Amniotic epithelial cell (primary cell): ENCODE results near the gene SYNJ1.
"Not testable (repeated sequence)": the region's sequence is repeated elsewhere in the genome, so short reads cannot be mapped to it uniquely, and the experiment has no call there.

Source experiments
- DNase-seq: peaks from one replicate; pipeline ENCODE4 v3.0.0-alpha.2; 2010; ENCODE audit warnings: low read depth

The SYNJ1 gene

DNA sequence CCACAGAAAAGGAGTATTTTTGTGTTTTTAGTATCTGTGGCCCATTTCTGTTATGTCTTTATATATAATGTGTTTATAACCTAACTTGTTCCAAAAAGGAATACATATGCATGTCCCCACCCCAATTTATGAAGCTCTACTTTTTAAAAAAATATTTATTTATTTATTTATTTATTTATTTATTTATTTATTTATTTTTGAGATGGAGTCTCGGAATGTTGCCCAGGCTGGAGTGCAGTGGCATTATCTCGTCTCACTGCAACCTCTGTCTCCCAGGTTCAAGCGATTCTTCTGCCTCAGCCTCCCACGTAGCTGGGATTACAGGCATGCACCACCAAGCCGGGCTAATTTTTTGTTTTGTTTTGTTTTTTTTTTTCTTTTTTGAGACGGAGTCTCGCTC lies 32.3 kb downstream of the SYNJ1 start:
- DNase-seq: not testable (repeated sequence)

DNA sequence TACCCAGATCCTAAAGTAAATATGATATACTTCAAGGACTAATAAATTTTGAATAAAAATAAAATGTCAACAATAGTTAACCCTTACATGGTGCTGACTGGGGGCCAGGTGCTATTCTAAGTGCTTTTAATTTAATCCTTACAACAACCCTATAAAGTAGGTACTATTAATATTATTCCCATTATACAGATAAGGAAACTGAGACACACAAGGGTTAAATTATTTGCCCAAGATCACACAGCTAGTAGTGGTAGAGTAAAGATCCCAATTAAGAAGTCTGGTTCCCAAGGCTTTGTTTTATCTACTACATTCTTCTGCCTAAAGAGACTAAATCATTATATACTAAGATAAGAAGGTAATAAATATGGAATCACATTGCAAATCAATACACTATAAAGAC lies 34.2 kb downstream of the SYNJ1 start:
- DNase-seq: no peak

DNA sequence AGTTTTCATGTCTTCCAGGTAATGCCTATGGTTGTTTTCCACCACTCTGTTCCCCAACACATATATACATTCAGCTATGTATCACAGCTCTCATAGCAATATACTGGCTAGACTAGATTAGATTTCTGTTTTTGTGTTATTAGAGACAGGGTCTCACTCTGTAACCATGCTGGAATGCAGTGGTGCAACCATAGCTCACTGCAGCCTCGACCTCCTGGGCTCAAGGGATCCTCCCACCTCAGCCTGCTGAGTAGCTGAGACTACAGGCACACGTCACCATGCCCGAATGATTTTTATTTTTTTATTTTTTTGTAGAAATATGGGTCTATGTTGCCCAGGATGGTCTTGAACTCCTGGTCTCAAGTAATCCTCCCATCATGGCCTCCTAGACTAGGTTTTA lies 37.7 kb downstream of the SYNJ1 start:
- peak; percentile 24 for DNase-seq

DNA sequence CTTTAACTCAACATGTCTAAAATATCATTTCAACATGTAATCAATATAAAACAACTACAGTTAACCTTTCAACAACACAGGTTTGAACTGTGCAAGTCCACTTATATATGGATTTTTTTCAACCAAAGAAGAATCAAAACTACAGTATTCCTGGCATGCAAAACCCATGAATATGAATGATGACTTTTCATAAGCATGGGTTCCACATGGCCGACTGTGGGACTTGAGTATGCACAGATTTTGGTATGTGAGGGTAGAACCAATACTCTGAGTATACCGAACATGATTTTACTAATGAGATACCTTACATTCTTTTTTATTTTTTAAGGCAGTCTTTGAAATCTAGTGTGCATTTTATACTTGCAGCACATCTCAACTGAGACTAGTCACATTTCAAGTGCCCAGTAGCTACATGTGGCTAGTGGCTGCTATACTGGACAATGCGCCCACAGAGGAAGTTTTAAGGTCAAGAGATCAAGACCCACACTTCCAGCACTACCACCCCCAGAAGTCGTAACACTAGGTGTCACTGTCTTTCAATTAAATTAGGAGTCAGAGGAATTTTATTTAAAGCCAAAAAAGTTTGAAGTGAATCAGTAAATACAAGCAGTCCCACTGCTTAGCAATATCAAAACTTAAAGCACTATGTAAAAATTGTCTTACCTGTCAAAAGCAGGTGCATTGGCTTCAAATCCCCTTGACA lies 40.0 kb downstream of the SYNJ1 start:
- no peak for DNase-seq

DNA sequence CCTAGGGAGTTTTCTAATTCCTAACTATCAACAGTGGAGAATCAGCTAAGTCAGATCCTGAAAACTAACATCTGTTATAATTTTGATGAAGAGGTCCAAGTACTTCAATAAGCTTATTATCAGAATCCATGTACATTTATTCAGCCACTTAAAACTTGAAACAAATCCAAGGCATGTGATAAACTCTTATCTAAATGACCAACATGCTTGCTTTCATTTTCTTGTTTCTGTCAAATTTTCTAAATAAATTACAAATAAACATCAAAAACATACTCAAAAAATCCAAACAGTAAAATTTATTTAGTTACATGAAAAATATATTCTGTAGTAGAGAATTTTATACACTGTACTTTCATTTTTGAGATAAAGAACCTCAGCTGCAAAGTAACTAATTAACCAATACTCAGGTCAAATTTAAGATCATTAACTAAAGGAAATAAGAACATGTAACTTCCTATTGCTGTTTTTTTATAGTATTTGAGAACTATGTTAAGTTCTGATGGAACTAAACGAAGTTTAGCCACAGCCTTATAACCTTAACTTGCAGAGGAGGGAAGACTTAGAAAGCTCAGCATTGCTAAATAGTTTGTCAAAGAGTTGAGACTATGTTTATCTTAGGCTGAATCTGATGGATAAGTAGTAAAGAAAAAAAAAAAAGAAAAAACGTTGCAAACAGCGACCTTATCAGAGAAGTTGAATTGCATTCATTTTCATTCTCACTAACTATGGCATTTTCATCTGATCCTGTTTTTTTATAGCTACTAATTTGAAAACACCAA lies 44.9 kb downstream of the SYNJ1 start:
- peak; percentile 17 for DNase-seq

DNA sequence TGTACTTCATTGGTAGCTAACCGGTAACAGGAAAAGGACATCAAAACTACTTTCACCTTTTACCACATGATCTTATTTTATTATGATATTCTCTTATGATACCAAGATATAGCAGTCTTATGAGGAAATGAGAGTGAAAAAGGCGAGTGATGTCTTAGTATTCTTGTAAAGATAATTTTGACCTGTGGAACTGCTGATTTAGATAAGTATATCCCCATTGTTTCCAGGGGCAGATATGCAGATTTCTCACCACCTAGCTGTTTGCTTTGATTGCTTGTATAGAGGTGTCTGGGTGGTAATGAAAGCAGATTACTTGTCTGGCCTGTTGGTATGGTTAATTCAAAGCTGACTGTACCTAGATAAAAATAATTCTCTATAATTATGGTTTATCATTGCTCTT lies 53.1 kb downstream of the SYNJ1 start:
- DNase-seq: no peak

DNA sequence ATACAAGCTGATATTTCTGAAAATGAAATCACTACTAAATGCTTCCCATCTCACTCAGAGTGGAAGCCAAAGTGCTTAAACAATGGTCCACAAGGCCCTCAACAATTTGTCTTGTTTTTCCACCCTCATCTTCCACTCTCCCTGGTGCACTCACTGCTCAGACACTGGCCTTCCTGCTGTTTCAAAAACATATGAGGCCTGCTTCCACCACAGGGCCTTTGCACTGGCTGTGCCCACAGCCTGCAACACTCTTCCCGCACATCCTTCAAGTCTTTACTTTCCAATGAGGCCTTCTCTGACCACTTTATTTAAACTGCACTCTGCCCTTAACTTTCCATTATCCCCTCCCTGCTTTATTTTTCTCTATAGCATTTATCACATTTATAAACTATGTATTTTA lies 53.8 kb downstream of the SYNJ1 start:
- DNase-seq: no peak

DNA sequence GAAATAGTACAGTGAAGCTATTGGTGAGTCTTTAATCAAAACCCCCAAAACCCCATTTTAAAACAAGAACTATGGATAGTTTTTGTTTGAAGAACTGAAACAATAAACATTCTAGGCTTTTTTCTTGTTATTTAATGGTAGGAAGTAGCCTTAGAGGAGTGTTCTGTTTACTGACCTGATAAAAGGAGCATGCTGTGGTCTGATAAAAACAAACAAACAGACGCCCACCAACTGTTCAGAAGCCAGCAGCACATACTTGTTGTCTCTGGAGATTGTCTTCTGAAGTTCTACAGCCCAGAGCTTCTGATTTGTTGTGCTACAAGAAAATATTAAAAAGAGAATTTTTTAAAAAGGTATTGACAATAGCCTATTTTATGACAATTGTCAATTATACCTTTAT lies 61.6 kb downstream of the SYNJ1 start:
- DNase-seq: no peak

DNA sequence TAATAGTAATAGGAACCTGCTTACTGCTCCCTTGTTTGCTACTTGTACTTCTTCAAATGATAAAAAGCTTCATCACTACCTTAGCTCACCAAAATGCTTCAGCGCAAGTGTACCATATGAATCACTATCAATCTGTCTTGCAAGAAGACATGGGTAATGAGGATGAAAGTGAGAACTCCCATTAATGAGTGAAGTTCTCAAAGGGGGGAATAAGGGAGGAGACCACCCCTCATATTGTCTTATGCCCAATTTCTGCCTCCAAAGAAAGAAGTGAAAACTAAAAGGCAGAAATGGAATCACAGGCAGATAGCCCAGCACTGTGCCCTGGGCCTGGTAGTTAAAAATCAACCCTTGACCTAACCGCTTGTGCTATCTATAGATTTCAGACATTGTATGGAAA lies 63.7 kb downstream of the SYNJ1 start:
- not testable (repeated sequence) for DNase-seq

DNA sequence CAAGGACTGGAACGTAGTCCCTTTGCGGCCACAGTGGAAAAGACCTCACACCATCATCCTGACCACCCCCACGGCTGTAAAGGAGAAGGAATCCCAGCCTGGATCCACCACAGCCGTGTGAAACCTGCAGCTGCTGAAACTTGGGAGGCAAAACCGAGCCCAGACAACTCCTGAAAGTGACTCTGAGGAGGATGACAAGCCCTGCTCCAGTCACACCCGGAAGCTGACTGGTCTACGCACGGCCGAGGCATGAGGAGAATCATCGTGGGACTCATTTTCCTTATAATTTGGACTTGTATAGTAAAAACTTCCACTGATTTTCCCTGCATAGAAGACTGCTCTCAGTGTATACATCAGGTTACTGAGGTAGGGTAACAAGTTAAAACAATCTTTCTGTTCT lies 65.8 kb downstream of the SYNJ1 start:
- not testable (repeated sequence) for DNase-seq

DNA sequence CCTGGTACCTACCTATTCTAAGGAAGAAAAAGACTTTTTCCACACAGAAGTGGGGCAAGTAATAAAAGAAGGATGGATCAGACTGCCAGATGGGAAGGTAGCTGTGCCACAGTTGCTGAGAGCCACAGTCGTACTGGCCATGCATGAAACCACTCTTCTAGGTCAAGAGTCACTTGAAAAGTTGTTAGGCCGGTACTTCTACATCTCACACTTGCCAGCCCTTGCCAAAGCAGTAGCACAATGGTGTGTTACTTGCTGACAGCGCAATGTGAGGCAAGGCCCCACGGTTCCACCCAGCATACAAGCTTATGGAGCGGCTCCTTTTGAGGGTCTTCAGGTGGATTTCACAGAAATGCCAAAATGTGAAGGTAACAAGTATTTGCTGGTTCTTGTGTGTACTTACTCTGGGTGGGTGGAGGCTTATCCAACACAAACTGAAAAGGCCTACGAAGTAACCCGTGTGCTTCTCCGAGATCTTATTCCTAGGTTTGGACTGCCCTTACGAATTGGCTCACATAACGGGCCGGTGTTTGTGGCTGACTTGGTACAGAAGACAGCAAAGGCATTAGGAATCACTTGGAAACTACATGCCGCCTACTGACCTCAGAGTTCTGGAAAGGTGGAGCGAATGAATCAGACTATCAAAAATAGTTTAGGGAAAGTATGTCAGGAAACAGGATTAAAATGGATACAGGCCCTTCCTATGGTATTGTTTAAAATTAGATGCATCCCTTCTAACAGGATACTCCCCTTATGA lies 66.6 kb downstream of the SYNJ1 start:
- DNase-seq: not testable (repeated sequence)

DNA sequence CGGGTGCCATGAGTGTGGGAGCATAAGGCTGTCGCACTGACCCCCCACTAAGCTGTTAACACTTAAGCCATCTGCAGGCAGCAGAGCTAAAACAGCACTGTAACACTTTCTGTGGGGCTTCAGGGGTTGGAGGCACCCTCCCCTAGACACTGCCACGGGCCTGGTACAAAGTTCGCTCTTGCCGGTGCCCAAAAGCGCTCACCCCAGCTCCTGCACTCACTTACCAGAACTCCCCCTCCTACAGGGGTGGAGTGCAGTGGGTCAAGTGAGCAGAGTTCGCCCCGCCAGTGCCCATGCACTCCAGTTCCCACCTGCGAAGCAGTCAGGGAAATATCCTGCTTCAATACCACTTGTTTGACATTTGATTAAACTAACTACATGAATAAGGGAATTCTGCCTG lies 69.3 kb downstream of the SYNJ1 start:
- no peak for DNase-seq

DNA sequence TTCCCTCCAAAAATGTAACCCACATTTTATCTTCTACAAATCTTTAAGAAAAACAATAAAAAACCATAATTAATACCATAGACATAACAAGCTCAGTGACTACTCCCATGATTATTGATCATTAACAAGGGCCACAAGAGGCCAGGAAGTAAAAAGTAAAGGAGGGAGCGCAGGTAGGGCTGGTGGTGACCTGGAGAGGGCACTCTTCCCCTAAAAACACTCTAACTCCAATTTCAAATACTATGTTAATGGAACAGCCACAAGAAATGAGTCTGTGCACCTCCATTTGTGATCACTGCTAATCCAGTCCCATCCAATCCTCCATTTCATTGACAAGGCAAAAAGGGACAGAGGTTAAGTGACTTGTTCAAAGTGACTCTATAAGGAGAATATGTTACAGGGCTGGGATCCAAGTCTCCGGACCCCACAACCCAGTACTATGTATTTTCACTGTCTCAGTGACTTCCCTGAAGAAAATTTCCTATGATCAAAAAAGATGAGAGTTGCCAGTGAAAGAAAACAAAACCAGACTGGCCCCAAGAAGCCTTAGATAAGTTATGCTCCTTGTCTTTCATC lies 74.4 kb downstream of the SYNJ1 start:
- peak; percentile 17 for DNase-seq

DNA sequence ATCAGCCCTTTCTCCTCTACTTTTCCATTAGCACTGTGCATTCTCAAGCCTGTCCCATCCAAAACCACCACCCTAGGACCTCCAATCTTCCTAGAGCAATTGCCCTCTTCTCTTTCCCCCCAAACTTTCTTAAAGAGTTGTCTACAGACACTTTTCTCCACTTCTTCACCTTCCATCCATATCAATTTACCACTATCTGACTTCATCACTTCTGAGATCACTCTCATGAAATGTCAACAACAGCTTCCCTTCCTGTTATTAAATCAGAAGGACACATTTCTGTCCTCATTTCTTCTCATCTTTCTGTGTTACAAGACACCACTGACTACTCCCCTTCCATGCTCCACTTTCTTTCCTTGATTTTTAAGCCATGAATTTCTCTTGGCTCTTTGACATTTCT lies 79.6 kb downstream of the SYNJ1 start:
- DNase-seq: no peak

DNA sequence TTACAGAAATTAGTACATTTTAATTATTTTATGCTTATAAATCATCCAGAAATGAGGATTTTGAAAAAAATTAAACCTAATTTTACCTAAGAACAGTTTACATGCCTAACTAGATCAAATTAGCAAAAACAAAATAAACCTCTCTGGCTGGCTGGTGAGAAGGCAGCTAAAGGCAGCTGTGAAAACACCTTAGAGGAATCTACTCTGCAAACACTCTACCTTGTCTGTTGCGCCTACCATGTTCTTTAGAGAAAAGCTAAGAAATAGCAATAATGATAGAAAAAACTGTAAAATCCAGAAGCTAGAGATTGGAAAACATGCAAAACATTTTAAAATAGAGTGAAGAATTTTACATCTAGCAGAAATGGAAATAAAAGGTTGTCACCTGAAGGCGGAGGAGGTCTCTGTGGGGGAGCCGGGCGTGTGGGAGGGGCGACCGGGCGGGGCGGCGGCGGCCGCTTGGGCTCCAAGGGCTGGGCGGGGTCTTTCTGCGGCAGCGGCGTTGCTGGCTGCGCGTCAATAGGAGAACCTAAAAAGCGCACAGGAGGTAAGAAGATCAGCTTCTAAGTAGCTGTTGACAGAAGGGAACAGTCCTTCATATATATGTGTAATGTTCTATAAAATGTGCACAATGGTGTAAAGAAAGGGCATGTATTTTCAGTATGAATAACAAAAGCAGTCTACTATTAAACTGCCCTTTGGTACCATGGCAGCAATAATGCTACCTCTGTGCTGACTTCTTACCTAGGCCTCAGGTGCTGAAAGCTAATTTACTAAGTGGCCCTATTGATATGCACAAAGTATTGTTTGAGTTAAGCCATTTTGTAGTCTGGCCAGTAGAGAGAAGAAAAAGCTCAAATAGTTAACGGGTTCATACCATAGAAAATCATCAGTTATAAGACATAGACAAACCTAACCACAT lies 82.3 kb downstream of the SYNJ1 start:
- no peak for DNase-seq

DNA sequence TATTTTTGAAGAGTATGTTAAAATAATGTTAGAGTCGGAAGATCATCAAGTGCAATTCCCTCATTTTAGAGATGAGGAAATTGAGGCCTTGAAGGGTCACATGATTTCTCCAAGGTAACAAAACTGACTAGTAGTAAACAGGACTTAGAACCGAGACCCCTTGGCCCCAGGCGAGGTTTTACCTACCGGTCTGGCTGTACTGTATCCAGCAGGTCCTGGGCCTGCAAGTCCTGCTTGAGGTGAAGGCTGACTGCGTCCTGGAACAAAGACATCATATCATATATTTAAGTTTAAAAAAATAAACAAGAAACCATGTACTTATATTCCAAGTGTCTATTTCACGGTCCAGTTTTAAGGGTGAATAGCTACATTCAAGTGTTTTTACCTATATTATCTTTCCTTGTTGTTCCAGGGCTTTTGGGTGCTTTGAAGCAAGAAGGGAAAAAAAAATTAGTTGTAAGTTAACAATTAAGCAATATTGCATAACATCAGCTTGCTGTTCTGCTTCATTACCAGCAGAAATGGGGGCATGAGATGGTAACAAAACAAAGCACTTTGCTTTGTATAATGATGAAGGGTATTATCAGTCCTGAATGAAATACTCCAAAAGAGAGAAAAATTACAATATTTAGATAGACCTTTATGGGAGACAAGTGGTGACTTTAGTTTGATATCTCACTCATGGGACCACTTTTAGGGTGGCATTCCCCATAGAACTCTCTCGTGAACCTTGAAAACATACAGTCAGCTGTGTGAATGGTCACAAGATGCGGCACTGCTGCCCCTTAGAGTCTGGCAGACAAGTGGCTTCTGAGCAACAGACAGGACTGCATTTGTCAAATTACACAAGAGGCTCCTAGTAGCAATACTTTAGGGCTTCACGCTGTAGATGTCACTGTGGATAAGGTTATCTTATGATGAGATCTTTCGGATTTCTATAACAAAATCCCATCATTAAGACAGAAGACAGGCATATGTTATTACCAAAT lies 85.8 kb downstream of the SYNJ1 start:
- DNase-seq: no peak

DNA sequence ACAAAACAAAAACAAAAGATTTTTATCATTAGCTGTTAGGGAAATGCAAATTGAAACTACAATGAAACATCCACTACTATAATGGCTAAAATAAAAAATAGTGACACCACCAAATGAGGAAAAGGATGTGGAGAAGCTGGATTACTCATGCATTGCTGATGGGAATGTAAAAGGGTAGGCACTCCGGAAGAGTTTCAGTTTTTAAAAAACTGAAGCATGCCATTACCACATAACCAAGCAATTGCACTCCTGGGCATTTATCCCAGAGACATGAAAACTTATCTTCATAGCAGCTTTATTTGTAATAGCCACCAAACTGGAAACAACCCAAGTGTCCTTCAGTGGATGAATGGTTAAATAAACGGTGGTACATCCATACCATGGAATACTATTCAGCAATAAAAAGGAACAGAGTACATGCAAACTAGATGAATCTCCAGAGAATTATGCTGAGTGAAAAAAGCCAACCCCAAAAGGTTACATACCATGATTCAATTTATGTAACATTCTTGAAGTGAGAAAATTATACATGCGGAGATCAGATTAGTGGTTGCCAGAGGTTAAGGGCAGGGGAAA lies 101.1 kb downstream of the SYNJ1 start:
- DNase-seq: peak; percentile 43

DNA sequence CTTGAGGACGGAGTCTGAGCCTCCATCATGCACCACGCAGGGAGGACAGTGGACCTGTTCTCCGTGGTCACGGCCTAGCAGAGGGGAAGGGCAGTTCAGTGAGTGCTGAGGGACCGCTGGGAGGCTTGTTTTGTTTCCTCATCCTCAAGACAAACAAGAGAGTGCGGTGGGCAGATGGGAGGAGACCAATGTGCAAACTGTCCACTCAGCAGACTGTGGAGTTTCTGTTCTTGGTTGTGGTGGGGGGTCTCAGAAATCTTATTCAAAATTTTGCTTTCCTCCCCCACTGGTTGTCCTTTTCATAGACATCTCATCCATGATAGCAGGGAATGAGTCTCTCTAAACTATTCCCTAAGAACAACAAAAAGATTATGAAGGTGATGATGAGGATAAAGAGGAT lies 109.6 kb downstream of the SYNJ1 start:
- DNase-seq: not testable (repeated sequence)

DNA sequence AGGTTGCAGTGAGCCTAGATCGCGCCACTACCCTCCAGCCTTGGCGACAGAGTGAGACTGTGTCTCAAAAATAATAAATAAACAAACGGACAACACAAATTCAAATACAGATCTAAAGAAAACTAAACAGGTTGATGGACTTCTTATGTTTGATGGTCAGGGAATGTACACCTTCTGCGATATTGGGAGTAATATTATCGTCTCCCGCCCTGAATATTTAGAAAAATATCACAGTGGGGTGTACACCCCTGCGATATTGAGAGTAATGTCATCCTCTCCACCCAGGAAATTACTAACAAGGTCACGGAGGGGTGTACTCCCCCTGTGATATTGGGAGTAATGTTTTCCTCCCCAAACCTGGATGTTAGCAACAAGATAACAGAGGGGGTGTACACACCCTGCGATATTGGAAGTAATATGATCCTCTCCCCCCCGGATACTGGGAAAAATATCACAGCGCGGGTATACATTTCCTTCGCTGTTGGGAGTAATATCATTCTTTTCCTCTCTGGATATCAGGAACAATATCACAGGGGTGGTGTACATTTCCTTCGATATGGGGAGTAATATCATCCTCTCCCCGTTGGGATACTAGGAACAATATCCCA lies 114.3 kb downstream of the SYNJ1 start:
- DNase-seq: no peak

DNA sequence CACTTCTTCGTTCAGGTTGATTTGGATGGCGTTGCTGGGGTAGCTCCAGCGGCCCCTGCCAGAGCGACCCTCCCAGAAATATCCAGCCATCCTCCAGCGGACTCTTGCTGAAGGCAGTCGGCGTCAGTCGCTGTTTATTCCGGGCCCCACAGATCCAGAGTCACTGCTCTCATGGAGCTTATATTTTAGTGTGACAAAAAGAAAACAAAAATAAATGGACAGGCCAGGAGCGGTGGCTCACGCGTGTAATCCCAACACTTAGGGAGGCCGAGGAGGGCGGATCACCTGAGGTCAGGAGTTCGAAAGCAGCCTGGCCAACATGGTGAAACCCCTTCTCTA lies 114.8 kb downstream of the SYNJ1 start:
- DNase-seq: no peak
